HG03025 (cell line): ENCODE measurements around the gene DGKH.

ENCODE experiments used
- ATAC-seq: cut with Tn5 transposase; IDR thresholded peaks from one replicate; pipeline ENCODE4 v1.9.1; 2021; ENCODE audit warnings: mild to moderate bottlenecking, moderate library complexity; ENCODE audit not compliant: unreplicated experiment, low FRiP score

DGKH gene

DNA sequence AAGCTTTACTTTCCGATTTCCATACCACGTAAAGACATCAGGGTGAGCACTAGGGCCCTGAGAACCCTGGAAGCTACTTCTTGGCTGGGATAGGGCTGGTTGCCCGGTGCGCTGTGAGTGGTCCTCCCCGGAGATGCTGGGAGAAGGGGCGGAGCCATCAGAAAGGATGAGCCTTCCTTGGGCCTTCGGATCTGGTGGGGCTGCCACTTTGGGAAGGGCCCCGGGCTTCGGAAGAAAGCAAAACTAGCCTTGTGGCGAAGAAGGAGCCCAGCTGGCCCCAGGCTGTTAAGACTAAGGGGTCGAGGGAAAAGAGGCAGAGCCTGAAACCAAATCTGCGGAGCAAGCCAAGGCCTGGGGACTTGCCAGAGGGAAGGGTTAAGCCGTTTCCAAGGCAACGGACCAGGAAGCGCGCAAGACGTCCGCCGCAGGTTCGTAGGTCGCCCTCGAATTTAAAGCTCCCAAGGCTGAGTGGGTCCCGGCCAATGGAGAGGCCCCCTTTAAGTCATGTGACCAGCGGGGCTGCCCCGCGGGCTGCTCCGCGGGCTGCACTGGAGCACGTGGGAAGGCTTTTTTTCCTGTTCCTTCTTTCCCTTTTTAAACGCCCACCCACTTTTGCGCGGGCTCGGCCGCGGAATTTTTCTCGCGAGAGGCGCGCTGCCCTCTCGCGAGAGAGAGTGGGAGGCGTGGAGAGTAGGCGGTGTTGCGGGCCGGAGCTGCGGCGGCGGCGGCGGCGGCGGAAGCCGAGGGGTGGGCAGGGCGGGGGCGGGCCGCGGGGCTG lies 223.1 kb downstream of the DGKH start:
- ATAC-seq = peak; percentile 78

GRCh38 chr13:42272115-42272803 lies 223.8 kb downstream of the DGKH start, which contains the start of gene AKAP11:
Gene AKAP11, plus strand, starts transcription at chr13:42272152. Its CDS starts 14,197 bp downstream, at chr13:42286349.
- ATAC-seq = peak; percentile 25

GRCh38 chr13:42272804-42273175 lies 224.3 kb downstream of the DGKH start:
- no peak for ATAC-seq

GRCh38 chr13:42274386-42275097 lies 226.1 kb downstream of the DGKH start:
- ATAC-seq = no peak

- ATAC-seq = no peak
These were observed 226.6 kb downstream of the DGKH start for GRCh38 chr13:42275098-42275471.

- ATAC-seq = no peak
These were observed 227.1 kb downstream of the DGKH start for GRCh38 chr13:42275506-42275905.

GRCh38 chr13:42276683-42277082 lies 228.2 kb downstream of the DGKH start:
- ATAC-seq = no peak

GRCh38 chr13:42277618-42278276 lies 229.3 kb downstream of the DGKH start:
- ATAC-seq = no peak

GRCh38 chr13:42279080-42279479 lies 230.6 kb downstream of the DGKH start:
- no peak for ATAC-seq

DNA sequence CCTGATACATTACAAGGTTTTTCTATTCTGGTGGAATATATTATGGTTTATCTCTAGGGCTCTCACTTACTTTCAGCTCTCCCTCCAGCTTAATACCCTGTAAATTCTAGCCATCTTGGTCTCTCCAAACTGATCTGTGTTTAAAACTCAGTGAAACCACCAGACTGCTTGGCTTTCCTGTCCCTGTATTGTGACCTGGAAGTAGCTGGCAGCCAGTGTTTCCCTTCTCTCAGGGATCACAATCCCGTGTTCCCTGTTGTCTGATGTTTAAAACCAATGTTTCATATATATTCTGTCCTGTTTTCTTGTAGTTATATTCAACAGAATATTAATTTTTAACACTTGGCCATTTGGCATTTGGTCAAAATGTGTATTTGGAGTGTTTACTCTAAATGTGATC lies 231.5 kb downstream of the DGKH start:
- no peak for ATAC-seq

DNA sequence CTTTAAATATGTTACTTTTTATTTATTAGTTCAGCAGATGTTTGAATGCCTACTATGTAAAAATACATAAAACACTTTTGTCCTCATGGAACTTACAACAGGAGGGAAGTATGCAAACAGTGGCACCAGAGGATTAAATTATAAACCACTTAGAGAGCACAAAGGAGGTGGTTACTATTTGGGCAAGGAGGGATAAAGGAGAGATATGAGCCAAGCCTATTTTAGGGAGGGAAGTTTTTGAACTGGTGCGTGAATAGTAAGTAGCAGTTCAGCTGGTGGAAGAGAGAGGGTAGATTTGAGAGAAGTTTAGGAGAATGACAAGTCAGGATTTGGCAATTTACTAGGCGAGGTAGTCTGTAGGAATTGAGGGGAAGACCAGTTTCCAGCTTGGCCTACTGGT lies 232.1 kb downstream of the DGKH start:
- no peak for ATAC-seq

- no peak for ATAC-seq
These were observed 235.1 kb downstream of the DGKH start for GRCh38 chr13:42283574-42283973.

GRCh38 chr13:42284068-42284467 lies 235.6 kb downstream of the DGKH start:
- ATAC-seq = no peak
